Measurements from ENCODE around the gene DEXI. TPM values are rescaled to one million over a fixed set of nuclear protein-coding genes. Genes with fewer than 3 reads are reported as not detected.

DEXI gene
- polyA plus RNA-seq, 1 donor from 2014 or later, result 52.0 TPM

DNA sequence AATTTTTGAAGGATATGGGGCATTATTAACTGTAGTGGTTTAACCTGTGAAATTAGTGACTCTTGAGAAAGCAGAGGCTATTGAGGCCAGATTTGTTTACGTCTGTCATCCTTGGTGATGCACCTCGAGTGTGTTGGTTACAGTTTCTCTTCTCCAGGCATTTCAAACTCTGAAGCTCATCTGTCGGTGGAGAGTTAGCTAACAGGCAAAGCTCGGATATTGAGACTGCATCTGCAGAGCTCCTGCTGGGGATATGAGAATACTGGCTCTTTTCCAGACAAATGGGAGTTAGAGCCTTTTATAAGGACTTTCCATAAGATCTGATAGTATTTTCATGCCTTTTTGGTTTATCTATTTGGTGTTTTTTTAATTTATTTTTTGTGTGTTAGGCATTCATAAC, 8.8 kb upstream of the DEXI start:
- TF ChIP-seq EP300 (conservative IDR thresholded peaks at IDR 0.05; ENCODE audit: poor library complexity, severe bottlenecking) (no peak), SMC3 (conservative IDR thresholded peaks at IDR 0.05; ENCODE audit: poor library complexity) (no peak), MXI1 (conservative IDR thresholded peaks at IDR 0.05; ENCODE audit: poor library complexity, severe bottlenecking) (no peak), EZH2 (IDR thresholded peaks at IDR 0.05; ENCODE audit: borderline replicate concordance, insufficient read depth, low read length, poor library complexity, severe bottlenecking) (no peak), RAD21 (conservative IDR thresholded peaks at IDR 0.05) (no peak), POLR2AphosphoS5 (IDR thresholded peaks at IDR 0.05) (no peak), TAF1 (IDR thresholded peaks at IDR 0.05; ENCODE audit: low read depth) (no peak)
- TF ChIP-seq, protein P1, sequence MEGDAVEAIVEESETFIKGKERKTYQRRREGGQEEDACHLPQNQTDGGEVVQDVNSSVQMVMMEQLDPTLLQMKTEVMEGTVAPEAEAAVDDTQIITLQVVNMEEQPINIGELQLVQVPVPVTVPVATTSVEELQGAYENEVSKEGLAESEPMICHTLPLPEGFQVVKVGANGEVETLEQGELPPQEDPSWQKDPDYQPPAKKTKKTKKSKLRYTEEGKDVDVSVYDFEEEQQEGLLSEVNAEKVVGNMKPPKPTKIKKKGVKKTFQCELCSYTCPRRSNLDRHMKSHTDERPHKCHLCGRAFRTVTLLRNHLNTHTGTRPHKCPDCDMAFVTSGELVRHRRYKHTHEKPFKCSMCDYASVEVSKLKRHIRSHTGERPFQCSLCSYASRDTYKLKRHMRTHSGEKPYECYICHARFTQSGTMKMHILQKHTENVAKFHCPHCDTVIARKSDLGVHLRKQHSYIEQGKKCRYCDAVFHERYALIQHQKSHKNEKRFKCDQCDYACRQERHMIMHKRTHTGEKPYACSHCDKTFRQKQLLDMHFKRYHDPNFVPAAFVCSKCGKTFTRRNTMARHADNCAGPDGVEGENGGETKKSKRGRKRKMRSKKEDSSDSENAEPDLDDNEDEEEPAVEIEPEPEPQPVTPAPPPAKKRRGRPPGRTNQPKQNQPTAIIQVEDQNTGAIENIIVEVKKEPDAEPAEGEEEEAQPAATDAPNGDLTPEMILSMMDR (IDR thresholded peaks at IDR 0.05; ENCODE audit: poor library complexity, severe bottlenecking), result no peak
- TF ChIP-seq, protein P2, sequence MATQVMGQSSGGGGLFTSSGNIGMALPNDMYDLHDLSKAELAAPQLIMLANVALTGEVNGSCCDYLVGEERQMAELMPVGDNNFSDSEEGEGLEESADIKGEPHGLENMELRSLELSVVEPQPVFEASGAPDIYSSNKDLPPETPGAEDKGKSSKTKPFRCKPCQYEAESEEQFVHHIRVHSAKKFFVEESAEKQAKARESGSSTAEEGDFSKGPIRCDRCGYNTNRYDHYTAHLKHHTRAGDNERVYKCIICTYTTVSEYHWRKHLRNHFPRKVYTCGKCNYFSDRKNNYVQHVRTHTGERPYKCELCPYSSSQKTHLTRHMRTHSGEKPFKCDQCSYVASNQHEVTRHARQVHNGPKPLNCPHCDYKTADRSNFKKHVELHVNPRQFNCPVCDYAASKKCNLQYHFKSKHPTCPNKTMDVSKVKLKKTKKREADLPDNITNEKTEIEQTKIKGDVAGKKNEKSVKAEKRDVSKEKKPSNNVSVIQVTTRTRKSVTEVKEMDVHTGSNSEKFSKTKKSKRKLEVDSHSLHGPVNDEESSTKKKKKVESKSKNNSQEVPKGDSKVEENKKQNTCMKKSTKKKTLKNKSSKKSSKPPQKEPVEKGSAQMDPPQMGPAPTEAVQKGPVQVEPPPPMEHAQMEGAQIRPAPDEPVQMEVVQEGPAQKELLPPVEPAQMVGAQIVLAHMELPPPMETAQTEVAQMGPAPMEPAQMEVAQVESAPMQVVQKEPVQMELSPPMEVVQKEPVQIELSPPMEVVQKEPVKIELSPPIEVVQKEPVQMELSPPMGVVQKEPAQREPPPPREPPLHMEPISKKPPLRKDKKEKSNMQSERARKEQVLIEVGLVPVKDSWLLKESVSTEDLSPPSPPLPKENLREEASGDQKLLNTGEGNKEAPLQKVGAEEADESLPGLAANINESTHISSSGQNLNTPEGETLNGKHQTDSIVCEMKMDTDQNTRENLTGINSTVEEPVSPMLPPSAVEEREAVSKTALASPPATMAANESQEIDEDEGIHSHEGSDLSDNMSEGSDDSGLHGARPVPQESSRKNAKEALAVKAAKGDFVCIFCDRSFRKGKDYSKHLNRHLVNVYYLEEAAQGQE (IDR thresholded peaks at IDR 0.05; ENCODE audit: borderline replicate concordance), result no peak
- Histone ChIP-seq H3F3A (ENCODE audit: insufficient read depth, low read length, poor library complexity, severe bottlenecking) (no peaks in the 10 kb centered on the region), H3K27me3 (ENCODE audit: insufficient read depth, low read depth, low read length) (no peaks in the 10 kb centered on the region), H3K4me2 (ENCODE audit: low read length) (no peak overlapping the region), H3K27ac (ENCODE audit: low read length) (no peak overlapping the region), H2AFZ (ENCODE audit: low read depth, low read length) (no peak overlapping the region), H3K9ac (ENCODE audit: low read length) (no peak overlapping the region), H3K9me3 (ENCODE audit: low read length) (no peaks in the 10 kb centered on the region), H3K9me2 (ENCODE audit: insufficient read depth, low read length) (no peaks in the 10 kb centered on the region), H3K79me2 (replicated peaks; ENCODE audit: insufficient read depth, low read length) (peaks cover 3% of the 10 kb centered on the region), H3K36me3 (ENCODE audit: insufficient read depth, low read length) (no peaks in the 10 kb centered on the region), H4K20me1 (ENCODE audit: insufficient read depth) (no peaks in the 10 kb centered on the region), H3K4me3 (ENCODE audit: low read length) (no peak overlapping the region)

DNA sequence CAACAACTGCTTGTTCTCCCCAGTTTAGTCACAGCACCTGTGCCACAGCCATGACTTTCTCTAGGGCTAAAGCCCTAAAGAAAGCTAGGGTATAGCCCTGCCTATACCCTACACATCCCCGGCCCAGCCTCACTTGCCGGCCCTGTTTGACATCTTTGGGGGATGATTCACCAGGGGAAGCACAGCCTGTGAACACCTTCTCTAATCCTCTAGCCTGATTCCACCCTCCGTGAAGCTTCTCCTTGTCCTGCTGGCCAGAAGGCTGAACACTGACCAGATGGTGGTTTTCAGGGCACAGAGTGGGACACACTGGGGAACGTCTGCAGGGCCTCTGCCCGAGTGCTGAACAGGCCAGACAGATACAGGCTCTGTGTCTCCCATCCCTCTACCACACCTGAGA, 8.1 kb upstream of the DEXI start:
- no peaks in the 10 kb centered on the region for H3K9me3 ChIP-seq (ENCODE audit: low read length)
- H3K4me2 ChIP-seq (ENCODE audit: low read length), result no peak overlapping the region
- no peaks in the 10 kb centered on the region for H3K36me3 ChIP-seq (ENCODE audit: insufficient read depth, low read length)
- no peaks in the 10 kb centered on the region for H3K27me3 ChIP-seq (ENCODE audit: insufficient read depth, low read depth, low read length)
- no peak overlapping the region for H3K9ac ChIP-seq (ENCODE audit: low read length)
- H3K9me2 ChIP-seq (ENCODE audit: insufficient read depth, low read length), result no peaks in the 10 kb centered on the region
- peaks cover 10% of the 10 kb centered on the region for H3K79me2 ChIP-seq (replicated peaks; ENCODE audit: insufficient read depth, low read length)
- H4K20me1 ChIP-seq (ENCODE audit: insufficient read depth), result no peaks in the 10 kb centered on the region
- no peak overlapping the region for H2AFZ ChIP-seq (ENCODE audit: low read depth, low read length)
- H3K4me3 ChIP-seq (ENCODE audit: low read length), result no peak overlapping the region
- no peak overlapping the region for H3K27ac ChIP-seq (ENCODE audit: low read length)
- TF ChIP-seq, protein P1 (IDR thresholded peaks at IDR 0.05; ENCODE audit: poor library complexity, severe bottlenecking), result no peak
- TF ChIP-seq MXI1 (conservative IDR thresholded peaks at IDR 0.05; ENCODE audit: poor library complexity, severe bottlenecking) (no peak), EP300 (conservative IDR thresholded peaks at IDR 0.05; ENCODE audit: poor library complexity, severe bottlenecking) (no peak), SMC3 (conservative IDR thresholded peaks at IDR 0.05; ENCODE audit: poor library complexity) (no peak)
- no peaks in the 10 kb centered on the region for H3F3A ChIP-seq (ENCODE audit: insufficient read depth, low read length, poor library complexity, severe bottlenecking)

All from neural cell (in vitro differentiated cells).